KBM-7 (cell line): ENCODE measurements around the gene FAM50B.

Experiments
- DNase-seq: peaks from one replicate; pipeline ENCODE4 v3.0.0-alpha.2; 2015
- in situ Hi-C: fragments of 300-500 bp; cut with MboI; formaldehyde crosslinking; loops from 2 replicates; pipeline ENCODE4 v1.14.3; 2020; ENCODE audit warnings: low sequenced_read_pairs, low pct_unique_long_range_greater_than_20kb, mixed read lengths

The FAM50B gene, protein sequence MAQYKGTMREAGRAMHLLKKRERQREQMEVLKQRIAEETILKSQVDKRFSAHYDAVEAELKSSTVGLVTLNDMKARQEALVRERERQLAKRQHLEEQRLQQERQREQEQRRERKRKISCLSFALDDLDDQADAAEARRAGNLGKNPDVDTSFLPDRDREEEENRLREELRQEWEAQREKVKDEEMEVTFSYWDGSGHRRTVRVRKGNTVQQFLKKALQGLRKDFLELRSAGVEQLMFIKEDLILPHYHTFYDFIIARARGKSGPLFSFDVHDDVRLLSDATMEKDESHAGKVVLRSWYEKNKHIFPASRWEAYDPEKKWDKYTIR

DNA sequence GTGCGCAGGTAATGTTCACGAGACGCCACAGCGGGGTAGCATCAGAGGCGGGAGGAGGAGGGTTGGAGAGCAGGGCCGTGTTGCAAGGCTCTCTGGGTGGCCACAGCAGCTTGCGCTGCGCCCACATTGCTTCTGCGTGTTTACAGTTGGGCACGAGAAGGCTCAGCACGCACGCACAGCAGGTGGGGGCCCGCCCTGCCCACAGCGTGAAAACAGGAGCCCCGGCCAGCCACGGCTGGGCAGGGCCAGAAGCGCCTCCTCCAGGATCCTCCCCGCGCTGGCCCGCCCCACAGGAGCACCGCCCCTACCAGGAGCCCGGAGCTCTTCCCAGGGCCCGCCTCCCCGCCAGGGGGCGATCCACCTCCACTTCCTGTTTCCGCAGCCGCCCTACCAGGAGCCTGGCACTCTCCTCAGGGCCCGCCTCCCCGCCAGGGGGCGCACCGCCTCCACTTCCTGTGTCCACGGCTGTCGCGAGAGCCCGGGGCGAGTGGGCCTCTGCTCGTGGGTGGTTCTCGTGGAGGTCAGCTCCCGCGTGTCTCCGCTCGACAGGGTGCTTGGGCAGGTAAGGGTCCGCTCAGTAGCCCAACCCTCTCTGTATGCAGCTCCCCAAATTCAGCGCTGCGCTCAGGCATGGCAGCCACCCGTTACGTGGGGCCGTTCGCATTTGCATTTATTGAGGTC is at the start of gene FAM50B:
Gene FAM50B (plus strand): TSS at position 449 of the 681 bp plus-strand sequence. CDS start 439 bp downstream, outside the sequence.
- no peak for DNase-seq
- in situ Hi-C loops = no loop called here

DNA sequence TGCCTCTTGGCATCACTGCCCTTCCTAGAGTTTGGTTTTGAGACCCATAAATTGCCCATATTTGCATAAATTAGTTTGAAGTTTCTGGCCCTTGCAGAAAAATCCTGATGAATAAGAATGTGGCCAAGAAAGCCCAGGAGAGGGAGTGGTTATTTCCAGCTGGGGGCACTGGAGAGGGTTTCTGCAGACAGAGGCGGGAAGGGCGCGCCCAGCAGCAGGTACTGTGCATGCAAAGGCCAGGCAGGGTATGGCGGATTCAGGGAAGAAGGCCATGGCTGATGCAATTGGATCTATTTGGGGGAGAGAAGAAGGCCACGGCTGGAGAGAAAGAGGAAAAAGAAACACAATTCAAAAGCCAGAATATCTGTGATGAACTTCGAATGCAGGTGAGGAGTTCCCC is 49.5 kb upstream of the FAM50B start:
- in situ Hi-C loops = no loop called here
- no peak for DNase-seq

DNA sequence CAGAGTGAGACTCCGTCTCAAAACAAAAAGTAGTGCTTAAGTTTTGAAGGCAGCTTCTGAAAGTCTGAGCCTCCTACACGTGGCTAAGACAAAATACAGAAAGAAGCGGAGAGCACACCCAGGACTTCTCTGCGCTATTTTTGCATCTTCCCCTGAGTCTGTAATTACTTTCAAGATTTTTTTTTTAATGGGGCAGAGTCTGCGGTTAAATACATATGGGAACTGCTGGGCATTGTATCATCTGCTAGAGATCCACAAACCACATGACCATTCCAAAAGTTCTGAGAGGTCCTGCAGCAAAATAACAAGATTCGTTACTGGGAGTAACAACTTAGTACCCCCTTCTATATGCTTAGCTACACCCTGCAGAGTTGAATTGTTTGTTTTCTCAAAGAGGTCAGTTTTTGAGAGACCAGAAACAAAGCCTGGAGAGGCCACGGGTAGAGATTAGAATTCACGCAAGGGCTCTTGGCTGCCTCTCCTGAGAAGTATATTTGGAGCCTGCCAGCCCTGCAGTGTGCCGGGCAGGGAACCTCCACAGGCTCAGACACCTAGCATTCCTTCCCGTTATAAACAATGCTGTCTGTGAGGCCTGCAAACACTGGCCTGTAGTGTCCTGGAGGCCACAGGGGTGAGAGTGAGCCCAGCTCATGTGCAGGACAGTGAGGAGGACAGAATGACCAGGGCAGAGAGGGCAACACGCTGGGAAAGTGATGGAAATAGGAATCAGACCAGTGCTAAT is 48.2 kb upstream of the FAM50B start:
- in situ Hi-C loops = no loop called here
- no peak for DNase-seq

DNA sequence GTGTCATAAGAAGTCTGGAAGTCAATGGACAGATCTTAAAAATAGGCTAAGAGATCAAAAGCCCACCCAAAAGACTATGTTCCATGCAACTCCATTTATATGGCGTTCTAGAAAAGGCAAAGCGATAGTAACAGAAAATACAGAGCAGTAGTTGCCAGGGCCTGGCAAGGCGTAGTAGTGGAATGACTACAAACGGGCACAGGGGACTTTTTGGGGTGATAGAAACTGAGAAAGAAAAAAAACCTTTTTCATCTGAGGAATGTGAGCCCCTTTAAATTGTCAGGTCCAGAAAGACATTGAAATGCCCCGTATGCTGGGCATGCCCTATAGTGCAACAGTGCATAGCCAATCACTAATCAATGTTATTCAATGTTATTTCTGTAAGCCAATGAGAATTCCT is 47.2 kb upstream of the FAM50B start:
- no peak for DNase-seq

DNA sequence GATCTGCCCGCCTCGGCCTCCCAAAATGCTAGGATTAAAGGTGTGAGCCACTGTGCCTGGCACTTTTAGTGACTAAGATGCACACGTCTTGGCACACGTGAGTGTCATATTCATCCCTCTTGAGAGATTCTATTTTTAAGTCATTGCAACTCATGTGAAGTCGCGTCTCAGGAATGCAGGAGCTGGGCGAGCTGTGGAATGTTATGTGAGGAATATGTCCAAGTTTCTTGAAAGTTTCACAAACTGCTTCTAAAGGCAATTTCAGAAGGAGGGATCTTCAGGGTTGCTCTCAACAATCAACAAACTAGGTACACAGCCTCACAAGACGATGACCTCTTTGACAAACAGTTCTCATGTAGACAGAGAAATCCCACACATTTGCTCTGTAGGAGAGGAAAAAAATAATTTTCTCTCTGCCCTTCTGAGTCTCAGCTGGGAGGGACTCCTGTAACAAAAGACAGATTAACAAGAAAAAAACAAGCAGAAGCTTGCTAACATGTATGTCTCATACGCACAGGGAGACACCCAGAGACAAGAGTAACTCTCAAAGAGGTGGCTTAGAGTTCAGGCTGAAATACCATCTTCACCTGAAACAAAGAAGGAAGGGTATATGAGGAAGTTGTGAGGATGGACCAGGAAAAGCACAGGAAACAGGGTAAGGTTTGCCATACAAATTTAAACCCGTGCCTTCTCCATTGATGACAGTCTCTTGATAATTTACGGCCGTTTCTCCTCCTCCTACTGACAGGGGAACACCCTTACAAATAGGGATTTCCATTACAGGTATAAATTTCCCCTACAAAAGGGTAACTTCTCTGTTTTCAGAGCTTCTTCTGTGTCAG is 45.3 kb upstream of the FAM50B start:
- DNase-seq = no peak
- in situ Hi-C loops = no loop called here

More for the DNA sequence above, 47.2 kb upstream of the FAM50B start:
- in situ Hi-C loops = no loop called here

DNA sequence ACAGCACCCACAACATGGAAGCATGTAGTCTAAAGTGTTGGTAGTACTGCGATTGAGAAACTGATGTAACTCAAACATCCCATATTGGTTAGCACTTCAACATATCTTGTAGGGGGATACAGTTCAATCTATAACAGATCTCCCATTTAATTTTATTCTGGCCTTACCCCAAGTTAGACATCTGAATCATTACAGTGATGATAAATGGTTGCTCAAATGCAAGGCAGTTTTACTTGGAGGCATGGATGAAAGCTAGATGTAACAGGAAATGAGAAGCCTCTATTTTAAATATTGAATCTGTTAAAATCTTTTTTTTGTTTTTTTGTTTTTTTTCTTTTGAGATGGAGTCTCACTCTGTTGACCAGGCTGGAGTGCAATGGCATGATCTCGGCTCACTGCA is 44.2 kb upstream of the FAM50B start:
- in situ Hi-C loops = no loop called here
- DNase-seq = no peak

DNA sequence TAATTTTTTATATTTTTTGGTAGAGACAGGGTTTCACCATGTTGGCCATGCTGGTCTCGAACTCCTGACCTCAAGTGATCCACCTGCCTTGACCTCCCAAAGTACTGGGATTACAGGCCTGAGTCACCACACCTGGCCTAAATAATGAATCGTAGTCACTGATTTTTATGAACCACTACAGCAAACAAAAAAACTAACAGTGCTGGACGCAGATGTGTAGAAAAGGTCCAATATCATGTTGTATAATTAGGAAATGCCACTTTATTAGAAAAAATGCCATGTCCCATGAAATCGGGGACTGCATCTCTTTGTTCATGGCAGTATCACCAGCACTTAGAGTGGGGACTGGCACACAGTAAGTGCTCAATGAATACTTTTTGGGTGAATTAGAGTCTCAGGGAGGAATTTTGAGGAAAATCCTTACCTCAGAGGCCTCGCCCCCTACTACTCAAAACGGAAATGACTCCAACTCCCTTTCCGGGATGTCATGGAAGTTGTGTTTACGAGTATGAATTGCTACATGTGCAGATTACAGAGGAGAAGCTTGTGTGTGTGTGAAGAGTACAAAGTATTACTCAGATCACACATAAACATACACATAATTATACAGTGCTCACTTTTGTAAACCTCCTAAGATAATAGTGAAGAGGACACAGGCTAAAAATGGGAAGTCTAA is 43.6 kb upstream of the FAM50B start:
- DNase-seq = no peak

DNA sequence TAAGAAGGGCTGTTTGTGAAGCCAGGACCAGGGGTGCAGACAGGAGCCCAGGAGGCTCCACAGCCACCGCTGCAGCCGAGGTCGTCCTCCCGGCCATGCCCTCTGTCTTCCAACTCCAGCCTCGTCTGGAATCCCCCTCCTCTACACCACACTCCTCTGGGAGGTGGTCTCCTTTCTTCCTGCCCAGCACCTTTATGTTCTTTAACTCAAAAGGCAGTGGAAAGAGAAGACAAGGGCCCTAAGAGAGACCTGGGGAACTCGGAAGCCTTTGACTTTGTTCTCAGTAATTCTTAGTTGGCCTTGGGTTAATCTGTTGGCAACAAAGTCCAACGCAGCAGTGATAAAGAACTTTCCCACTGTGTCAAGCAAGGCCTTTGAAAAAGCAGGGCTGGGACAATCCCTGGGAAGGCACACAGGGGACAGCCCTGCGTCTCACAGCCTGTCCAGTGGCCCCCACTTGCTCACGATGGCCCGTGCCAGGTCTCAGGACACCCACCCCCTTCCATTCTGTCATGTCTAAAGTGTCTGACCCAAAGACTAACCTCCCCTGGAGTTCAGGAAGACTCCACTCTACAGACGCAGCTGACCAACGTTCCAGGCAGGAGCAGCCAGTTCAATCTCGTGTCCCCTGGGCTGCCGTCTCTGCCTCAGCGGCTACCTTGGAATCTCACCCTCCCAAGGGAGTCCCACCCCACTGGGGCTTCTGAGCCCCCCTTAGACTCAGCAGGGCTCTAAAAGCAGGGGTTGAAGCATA is 42.8 kb upstream of the FAM50B start:
- no peak for DNase-seq
- in situ Hi-C loops = no loop called here

More for the DNA sequence above, 43.6 kb upstream of the FAM50B start:
- in situ Hi-C loops = no loop called here

DNA sequence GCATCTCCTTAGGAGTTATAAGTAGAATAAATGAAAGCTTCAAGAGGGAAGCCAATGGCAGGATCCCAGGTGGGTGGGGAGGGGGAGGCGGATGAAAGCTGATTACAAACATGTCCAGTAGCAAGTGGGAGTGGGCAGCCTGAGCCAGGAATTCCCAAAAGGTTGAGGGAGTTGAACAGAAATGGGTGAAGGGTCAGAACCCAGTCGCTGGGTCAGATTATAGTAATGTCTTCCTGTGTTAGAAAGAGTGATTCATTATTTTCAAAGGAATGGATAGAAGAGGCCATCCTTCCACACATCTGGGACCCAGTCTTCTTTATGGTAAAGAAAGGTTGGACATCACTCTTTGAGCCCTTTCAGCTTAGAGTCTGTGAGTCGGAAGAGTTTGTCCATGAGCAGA is 41.0 kb upstream of the FAM50B start:
- in situ Hi-C loops = no loop called here
- no peak for DNase-seq

DNA sequence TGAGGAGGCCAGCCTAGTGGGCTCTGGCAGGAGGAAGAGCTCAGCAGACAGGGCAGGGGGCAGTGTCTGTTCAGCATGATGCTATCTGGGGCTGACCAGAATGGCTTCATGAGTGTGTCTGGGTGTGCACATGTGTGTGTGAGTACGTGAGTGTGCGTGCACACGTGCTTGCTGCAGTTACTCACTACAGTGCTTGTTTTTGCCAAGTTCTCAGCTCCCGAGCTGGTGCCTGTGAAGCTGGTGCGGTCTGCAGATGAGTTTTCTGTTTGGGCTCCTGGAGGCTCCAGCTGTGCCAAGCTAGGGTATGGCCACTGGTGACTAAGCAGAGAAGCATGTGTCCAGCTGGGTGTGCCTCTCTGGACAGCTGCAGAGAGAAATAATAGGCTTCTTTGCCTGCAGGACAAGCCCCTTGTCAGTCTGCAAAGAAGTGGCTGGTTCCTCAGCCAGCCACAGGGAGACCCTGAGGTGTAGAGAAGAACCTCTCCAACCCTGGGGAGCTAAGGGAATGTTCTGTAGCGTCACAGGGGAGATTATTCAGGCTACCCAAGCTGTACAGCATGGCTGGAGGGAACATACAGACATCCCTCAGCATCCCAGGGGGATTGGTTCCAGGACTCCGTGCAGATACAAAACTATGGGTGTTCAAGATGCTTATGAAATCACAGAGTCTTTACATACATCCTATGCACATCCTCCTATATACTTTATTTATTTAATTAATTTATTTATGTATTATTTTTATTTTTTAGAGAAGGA is 40.2 kb upstream of the FAM50B start:
- no peak for DNase-seq
- in situ Hi-C loops = no loop called here

DNA sequence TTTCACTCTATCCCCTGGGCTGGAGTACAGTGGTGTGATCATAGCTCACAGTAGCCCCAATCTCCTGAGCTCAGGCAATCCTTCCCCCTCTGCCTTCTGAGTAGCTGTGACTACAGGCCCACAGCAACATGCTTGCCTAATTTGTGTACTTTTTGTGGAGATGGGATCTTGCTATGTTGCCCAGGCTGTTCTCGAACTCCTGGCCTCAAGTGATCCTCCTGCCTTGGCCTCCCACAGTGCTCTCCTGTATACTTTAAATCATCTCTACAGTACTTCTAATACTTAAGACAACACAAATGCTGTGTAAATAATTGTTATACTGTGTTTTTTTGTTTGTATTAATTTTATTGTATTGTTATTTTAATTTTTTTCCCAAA is 39.7 kb upstream of the FAM50B start:
- DNase-seq = no peak
- in situ Hi-C loops = no loop called here

DNA sequence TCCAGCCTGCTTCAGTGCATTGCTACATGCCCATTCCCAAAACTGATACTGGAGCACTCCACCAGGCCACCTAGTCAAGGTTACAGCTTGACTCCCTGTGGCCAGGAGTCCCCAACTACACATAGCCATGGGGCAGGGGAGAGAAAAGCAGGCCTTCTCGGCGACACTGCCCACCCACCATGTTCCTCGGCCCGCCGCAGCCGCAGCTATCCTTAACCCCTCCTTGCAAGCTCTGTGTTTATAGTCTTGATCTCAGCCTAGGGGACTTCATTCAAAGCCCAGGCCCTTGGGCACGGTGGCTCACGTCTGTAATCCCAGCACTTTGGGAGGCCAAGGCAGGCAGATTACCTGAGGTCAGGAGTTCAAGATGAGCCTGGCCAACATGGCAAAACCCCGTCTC is 39.2 kb upstream of the FAM50B start:
- in situ Hi-C loops = no loop called here
- no peak for DNase-seq

DNA sequence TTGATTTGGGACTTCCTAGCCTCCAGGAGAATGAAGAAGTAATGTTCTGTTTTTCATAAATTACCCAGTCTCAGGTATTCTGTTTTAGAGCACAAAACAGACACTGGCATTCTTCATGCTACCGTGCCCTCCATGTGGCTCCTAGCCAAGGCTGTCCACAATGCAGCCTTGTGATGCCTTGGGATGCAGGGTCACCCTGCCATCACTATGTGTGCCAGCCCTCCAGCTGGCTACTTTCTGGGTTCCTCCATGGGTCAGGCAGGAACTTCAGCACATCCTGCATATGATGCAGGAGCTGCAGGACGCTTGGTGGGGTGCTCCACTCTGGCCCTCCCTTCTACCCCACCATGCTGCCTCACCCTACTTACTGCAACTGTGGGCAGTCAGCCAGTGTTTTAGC is 38.0 kb upstream of the FAM50B start:
- DNase-seq = no peak
- in situ Hi-C loops = no loop called here

DNA sequence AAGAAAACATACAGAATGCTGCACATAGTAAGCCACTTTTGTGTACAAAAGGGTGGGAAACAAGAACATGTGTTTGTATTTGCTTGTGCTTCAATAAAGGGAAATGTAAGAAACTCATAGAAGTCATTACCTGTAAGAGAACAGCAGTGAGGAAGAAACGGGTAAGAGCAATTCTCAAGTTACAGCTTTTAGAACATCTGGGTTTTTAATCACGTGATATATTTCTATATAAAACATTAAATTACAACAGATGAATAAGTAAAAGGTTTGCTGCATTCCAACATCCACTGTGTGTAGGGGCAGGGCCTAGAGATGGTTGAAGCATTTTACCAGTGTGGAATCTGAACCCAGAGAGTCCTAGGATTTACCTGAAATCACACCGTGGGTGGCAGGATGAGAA is 36.6 kb upstream of the FAM50B start:
- in situ Hi-C loops = no loop called here
- DNase-seq = no peak

DNA sequence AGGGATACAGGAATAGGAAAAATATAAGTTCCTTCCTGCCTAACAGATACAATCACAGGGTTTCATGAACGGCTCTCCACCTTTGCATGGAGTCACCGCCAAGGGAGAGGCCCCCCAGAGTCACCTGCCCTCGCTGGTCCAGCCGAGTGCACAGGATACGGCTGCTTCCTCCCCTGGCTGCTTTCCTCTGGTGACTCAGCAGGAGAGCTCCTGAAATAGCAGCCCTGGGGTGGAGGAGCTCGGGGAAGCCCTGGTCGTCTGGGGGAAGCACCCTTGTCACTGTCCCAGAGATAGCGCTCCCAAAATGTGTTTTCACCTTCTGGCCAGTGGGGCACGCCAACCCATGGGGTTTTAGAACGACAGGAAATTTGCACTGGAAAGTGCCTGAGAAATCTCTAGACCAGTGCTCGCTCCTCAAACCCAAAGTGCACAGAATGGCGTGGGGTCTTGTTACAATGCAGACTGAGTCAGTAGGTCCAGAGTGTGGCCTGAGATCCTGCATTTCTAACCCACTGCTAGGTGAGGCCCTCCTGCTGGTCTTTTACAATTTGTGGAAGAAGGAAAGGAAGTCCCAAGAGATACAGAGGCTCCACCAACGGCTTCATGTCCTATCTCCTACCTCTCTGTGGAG is 35.9 kb upstream of the FAM50B start:
- in situ Hi-C loops = no loop called here
- DNase-seq = peak; percentile 73

DNA sequence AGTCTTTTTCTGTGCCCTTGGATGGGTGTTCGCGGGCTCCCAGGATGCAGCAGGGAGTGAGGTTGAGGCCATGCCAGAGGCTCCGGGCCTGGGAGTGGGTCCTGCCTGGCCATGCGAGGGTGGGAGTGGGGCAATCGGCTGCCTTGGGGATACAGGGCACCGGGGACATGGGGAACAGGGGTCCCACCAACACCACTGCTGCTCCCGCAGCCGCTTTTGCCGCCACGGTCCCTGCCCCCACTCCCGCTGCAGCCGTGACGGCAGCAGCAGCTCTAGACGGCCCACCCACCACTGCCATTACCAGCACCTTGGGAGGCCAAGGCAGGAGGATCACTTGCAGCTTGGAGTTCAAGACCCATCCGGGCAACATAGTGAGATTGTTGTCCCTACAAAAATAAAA is 35.3 kb upstream of the FAM50B start:
- DNase-seq = no peak
- in situ Hi-C loops = no loop called here

DNA sequence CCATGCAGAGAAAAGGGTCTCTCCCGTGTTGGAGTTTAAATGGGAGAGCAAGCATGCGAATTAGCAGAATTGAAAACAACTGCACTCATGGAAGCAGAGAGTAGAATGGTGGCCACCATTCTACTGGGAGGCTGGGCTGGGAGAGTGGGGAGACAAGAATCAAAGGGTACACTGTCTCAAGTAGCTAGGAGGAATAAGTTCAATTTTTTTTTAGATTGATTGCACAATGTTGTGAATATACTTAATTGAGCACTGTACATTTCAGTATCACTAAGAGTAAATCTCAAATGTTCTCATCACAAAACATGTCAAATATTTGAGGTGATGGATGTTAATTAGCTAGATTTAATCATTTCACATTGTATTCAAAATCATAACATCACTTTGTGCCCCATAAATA is 34.6 kb upstream of the FAM50B start:
- in situ Hi-C loops = no loop called here
- DNase-seq = no peak
